GM19043 (cell line): ENCODE results near the gene LAIR1.
"Not testable (repeated sequence)": the region's sequence is repeated elsewhere in the genome, so short reads cannot be mapped to it uniquely, and the experiment has no call there.

ENCODE experiments used
- ATAC-seq: cut with Tn5 transposase; IDR thresholded peaks from one replicate; pipeline ENCODE4 v1.9.1; 2021; ENCODE audit warnings: low read depth; ENCODE audit not compliant: unreplicated experiment

Gene LAIR1, protein sequence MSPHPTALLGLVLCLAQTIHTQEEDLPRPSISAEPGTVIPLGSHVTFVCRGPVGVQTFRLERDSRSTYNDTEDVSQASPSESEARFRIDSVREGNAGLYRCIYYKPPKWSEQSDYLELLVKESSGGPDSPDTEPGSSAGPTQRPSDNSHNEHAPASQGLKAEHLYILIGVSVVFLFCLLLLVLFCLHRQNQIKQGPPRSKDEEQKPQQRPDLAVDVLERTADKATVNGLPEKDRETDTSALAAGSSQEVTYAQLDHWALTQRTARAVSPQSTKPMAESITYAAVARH

DNA sequence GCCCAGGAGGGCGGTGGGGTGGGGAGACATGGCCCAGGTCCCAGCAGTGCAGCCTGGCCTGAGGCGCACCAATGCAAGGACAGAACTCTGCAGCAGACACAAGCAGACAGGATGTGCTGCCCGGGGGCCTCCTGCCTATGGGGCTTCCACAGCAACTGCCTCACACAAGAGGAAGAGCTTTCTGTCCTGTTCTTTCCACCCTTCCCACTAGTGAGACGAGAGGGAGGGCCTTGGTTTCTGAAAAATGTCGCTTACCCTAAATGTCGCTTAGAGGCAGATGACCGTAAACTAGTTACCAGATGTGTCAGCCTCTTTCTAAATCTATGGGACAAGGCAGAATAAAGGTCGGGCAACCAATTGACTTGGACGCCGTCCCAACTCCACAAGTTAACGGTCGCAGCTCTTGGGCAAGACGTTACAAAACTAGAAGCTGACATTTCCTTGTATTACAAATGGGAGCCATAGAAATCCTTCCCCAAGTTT is at the start of gene LAIR1:
LAIR1 (minus strand) TSS at position 157 of the 483 bp plus-strand sequence; CDS start at position 30, 127 bp downstream.
- no peak for ATAC-seq

DNA sequence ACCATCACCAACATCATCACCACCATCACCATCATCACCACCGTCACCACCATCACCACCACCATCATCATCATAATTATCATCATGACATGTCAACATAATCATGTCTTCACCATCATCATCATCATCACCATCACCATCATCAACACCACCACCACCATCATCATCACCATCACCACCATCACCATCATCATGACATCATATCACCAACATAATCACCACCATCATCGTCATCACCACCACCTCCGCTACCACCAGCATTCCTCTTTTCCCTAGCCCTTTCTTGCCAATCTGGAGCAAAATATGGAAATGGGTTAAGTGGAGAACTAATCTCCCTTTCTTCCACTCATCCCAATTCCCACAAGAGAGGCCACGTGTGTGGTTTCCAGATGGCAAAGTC is 49.4 kb upstream of the LAIR1 start:
- ATAC-seq: no peak

DNA sequence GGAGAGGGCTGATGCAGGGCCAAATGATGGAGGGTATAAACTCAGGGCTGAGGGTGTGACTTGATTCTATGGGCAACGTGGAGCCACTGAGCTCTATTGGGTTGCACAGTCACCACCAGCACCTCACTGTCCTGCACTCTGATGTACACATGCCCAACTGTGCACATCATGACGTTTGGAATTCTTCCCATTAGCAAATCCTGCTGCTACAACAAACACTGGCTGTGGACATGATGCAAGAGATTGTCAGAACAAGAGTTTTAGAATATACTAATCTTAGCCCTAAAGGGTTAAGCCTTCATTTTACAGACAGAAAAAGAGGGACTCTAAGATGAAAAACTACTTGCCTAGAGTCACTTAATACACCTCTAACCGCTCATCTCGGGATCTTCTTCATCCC is 48.1 kb upstream of the LAIR1 start:
- no peak for ATAC-seq

DNA sequence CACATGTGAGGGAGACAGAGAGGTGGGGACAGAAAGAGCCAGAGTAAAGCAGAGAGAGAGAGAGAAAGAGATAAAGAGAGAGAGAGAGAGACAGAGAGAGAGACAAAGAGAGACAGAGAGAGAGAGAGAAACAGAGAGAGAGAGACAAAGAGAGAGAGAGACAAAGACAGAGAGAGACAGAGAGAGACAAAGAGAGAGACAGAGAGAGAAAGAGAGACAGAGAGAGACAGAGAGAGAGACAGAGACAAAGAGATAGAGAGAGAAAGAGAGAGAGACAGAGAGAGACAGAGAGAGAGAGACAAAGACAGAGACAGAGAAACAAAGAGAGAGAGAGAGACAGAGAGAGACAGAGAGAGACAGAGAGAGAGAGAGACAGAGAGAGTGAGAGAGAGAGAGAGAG is 46.3 kb upstream of the LAIR1 start:
- ATAC-seq: no peak

DNA sequence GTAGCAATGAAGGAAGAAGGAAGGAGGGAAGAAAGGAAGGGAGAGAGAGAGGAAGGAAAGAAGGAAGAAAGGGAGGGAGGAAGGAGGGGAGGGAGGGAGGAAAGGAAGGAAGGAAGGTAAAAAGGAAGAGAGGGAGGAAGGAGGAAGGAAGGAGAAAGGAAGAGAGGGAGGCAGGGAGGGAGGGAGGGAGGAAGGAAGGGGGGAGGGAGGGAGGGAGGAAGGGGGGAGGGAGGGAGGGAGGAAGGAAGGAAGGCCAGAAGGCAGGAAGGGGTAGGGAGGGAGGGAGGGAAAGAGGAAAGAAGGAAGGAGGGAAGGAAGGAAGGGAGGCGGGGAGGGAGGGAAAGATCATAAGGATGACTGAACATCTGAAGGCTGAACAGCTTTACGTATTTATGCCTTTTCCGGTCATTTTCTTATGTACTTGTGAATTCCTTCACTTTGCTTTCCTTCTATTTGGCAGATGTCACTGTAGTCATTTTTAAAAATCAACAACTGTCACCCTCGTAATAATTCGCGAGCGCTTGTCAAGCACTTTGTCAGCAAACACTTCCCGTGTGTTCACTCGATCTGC is 43.8 kb upstream of the LAIR1 start:
- ATAC-seq: no peak

DNA sequence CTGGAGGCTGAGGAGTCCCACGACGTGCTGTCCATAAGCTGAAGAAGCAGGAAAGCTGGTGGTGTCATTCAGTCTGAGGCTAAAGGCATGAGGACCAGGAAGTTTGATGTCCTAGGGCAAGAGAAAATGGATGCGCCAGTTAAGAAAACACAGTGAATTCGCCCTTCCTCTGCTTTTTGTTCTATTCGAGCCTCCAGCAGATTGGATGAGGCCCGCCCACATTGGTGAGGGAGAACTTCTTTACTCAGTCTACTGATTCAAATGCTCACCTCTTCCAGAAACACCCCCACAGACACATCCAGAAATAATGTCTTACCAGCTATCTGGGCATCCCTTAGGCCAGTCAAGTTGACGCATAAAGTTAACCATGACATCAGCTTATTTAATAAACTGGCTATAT is 43.0 kb upstream of the LAIR1 start:
- no peak for ATAC-seq

DNA sequence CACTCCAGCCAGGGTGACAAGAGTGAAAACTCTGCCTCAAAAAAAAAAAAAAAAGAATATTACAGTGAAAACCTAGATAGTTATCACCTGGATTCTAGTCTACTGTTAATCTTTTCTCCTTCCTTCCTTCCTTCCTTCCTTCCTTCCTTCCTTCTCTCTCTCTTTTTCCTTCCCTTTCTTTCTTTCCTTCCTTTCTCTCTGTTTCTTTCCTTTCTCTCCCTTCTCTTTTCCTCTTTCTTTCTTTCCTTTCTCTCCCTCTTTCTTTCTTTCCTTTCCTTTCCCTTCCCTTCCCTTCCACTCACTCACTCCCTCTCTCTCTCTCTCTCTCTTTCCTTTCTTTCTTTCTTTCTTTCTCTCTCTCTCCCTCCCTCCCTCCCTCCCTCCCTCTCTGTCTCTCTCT is 40.9 kb upstream of the LAIR1 start:
- ATAC-seq: no peak

DNA sequence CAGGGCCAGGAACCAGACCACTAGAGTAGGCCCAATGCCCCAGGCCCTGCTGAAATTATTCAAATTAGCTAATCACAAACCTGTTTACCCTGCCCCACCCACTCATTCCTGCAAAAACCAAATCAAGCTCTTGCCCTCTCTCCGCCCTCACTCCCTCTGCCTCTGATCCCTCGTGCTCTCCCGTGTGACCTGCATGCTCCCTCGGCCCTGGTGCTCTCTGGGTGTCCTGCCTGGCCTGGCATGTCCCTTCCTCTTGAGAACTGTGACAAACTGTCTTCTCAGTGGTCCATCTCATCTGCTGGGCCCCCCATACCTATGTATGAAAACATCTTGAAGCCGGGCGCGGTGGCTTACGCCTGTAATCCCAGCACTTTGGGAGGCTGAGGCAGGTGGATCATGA is 38.3 kb upstream of the LAIR1 start:
- no peak for ATAC-seq

DNA sequence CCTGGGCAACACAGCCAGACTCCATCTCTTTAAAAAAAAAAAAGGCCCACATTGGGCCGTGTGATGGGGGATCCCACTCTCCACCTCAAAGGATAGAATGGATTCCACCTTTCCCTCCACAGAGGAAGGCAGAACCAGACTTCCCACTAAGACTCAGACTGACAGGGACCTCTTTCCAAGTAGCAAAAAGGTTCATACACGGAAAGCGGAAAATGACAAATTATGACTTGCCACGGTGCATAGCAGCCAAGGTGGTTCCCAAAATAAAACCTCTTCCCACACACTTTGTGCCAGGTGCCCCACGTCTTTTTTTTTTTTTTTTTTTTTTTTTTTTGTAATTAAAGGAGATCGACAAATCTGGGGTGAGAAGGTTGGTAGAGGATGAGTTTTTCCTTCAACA is 36.2 kb upstream of the LAIR1 start:
- ATAC-seq: no peak

DNA sequence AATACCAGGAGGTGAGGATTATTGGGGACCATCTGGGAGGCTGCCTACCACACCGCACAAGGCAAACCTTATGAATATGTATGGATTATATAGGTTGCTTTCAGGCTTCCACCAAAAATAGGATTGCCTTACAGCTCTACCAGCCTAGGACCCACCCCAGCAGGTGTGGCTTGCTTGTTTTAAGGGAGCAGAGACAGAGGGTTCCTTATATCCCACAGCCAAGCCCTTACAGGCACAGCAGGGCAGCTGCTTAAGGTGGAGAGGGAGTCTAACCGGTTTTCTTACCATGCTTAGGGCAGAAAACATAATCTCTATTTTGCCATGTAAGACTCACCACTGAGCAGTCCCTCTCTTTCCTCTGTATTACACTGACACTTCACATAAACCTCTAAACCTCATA is 34.5 kb upstream of the LAIR1 start:
- no peak for ATAC-seq

DNA sequence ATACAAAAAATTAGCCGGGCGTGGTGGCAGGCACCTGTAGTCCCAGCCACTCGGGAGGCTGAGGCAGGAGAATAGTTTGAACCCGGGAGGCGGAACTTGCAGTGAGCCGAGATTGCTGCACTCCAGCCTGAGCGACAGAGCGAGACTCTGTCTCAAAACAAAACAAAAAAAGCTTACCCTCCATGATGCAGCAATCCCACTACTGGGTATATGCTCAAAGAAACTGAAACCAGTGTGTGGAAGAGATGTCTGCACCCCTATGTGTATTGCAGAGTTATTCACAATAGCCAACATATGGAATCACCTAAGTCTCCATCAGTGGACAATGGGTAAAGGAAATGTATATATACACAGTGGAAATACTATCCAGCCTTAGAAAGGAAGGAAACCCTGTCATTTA is 31.0 kb upstream of the LAIR1 start:
- no peak for ATAC-seq

DNA sequence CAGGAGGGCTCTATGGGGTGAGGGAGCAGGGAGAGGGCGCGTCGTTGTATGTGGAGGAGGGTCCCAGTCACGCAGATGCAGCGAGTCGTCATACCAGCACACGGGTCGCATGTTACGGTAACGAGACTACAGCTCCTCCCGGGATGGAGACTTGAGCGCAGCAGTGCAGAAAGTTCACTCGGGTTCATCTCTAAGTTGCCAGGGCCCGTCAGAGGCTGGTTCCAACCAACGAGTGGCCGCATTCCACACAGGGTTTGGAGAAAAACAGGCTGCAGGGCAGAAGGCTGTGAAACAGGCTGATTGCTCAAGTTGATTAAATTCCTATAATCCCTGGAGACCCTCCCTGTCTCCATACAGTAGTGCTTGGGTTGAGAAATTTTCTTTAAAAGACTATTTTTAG is 28.6 kb upstream of the LAIR1 start:
- ATAC-seq: no peak

DNA sequence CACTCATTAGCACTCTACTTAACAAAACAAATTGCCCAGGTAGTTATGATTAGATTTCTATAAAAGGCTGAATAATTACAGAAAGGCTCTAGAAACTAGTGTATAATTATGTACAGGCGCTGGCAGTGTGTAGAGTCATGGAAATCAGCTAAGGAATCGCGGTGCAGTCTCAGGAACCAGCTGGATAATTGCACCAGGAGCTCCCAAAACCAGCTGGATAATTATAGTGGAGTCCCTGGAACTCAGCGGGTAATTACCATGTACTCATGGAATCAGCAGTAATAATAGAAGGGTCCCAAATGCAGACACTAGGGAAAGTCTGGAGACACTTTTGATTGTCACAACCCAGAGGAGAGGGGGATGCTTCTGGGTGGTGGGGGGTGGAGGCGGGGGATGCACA is 27.4 kb upstream of the LAIR1 start:
- ATAC-seq: no peak

DNA sequence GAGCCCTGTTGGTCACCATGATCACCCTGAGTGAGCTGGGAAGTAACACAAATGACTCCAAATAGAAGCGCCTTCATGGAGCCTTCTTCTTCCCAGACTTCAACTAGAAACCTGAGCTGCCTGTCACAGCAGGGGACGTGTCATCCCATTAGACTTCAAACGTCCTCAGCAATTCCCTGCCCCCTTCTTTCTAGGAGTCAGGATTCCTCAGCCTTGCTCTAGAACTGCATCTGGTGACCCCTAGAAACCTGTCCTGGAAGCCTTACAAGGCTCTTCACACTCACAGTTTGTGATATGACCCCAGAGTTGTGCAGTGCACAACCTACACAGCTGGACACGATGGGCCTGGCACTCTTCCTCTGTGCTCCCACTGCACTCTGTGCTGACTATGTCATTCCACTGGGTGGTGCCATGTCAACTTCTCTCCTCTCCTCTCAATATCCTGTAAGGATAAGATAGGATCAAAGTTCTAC is 26.9 kb upstream of the LAIR1 start:
- no peak for ATAC-seq

DNA sequence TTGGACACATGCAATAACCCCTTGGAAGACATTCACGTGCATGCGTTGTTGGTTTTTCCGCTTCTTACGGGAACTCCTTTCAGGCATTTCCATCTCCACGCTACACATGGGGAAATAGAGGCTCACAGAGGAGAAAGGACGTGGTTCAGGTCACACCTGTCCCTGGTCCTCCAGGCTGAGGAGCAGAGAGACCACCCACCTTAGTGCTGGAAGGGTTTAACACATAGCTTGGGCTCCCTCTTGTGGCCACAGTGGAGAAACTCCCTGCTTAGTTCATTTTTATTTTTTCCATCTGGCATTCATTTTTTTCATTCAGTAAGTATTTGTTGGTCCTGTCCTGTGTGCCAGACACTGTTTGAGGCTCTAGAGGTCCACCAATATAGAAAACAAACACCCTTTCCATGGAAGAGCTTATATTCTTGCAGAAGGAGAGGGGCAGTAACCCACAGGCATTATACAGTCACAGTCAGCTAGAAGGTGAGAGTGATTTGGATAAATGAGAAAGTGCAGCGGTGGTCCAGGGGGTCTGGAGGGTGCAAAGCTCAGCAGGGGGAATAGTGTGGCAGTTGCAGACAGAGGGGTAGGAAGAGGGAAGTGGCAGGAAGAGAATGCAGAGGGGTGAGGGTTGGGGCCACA is 26.3 kb upstream of the LAIR1 start:
- ATAC-seq: no peak

DNA sequence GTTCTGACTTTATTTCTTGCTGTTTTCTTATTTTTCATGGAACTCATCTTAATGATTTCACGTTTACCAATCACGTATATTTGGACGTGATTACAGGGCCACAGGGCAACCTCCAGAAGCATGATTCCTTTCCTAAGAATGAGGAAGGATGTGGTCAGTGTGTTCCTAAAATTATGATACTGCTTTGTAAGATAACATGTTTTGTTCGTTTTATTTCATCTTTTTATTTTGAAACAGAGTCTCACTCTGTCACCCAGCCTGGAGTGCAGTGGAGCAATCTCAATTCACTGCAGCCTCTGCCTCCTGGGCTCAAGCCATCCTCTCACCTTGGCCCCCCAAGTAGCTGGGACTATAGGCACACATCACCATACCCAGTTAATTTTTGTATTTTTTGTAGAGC is 24.8 kb upstream of the LAIR1 start:
- no peak for ATAC-seq

DNA sequence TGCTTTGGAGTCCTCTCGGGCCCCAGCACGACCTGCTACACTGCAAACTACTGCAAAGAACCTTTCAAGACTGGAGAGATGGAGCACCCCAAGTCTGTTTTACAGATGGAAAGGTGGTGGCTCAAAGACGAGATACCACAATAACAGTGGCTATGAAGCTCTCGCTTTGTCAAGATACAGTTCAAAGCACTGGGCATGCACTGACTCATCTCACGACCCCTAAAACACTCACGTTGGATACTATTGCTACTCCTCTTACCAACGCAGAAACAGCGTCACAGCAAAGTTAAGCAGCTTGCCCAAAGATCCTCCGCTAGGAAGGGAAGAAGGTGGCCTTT is 24.0 kb upstream of the LAIR1 start:
- ATAC-seq: no peak

DNA sequence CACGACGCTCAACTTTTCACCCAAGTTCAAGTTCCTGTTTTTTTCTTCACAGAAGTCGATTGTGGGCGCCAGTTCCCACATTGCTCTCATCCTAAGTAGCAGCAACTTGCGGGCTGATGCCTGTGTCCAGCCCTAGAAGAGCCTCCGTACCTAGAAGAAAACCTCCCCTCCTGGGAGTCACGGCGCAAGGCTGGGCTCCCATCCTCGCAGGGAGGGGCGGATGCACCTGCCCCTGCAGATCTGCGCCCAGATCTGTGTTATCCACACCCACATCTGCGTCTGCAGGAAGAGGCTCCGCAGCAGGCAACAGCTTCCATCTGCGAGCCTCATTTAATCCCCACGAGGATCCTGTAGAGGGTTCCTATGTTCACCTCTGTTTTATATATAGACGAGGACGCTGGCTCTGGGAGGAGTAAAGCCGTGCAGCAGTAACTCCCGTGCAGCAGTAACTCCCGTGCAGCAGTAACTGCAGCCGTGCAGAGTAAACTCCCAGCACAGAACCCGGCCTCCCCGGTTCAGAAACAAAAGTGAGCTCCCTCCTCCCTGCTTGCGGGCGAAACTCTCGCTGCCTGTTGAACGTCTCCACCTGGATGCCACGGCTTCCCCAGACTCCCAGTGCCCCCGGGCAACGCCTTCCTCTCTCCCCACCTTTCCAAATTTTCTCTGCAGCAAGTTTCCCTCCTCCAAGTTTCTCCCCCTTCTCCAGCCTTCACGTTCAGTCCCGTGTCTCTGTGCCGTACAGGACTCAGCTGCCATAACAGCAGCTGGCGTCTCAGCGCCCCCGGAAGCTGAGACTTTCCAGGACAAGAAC is 23.5 kb upstream of the LAIR1 start:
- no peak for ATAC-seq

DNA sequence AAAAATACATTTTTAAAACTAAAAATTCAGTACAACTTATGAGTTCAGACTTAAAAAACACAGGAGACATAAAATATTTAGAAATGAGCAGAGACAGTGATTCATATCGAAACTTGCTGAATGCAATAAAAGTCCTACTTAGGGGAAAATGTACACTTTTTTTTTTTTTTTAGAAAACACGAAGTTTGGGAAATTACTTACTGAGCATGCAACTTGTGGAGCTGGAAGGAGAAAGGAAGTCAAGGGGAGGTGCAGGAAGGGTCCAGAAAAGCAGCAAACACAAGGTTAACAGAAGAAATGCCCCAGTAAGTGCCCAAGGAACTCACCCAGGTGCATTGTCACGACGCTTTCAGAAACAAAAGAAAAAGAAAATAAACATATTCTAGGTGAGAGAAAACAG is 18.6 kb upstream of the LAIR1 start:
- no peak for ATAC-seq

DNA sequence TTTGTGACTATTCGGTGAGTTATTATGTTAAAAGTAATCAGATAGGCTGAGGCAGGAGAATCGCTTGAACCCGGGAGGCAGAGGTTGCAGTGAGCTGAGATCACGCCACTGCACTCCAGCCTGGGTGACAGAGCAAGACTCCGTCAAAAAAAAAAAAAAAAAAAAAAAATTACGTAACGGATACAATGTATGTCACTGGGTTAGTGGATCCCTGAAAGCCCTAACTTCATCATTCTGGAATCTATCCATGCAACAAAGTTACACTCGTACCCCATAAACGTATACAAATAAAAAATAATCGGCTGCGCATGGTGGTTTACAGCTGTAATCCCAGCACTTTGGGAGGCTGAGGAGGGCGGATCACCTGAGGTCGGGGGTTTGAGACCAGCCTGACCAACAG is 17.3 kb upstream of the LAIR1 start:
- not testable (repeated sequence) for ATAC-seq

DNA sequence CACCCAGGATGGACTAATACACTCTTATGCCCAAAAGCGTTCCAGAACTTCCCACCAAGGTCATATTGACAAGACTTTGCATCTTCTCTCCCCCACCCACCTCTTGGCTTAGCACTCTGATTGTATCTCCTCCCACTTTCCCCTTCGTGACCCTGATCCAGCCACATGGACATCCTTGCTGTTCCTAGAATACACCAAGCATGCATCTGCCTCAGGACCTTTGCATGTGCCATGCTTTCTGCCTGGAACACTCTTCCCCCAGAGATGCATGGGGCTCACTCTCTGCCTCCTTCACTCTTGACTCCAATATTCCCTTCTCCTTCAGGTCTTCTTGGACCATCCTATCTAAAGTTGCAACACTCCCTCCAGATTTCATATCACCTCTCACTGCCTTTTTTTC is 16.2 kb upstream of the LAIR1 start:
- no peak for ATAC-seq
